B cell (primary cell): ENCODE data around the gene BACH2. TPM values are rescaled to one million over a fixed set of nuclear protein-coding genes. Genes with fewer than 3 reads are reported as not detected.

ENCODE experiments used
- ATAC-seq: fragments of 200-7000 bp; cut with Tn5 transposase; one replicate; pipeline ENCODE4 v1.10.0; 2021; ENCODE audit warnings: low read depth, mild to moderate bottlenecking, moderate number of reproducible peaks, moderate library complexity
- CTCF ChIA-PET: fragments of 350-600 bp; sonication (Branson Sonifier 250); formaldehyde crosslinking; loops from one replicate; lab custom pipeline; 2021; ENCODE audit warnings: antibody characterized with exemption, inconsistent platforms; lab: Charles Lee
- POLR2A ChIA-PET: fragments of 350-600 bp; sonication (Branson Sonifier 250); formaldehyde crosslinking; loops from one replicate; lab custom pipeline; 2021; ENCODE audit warnings: antibody characterized with exemption; lab: Charles Lee
- DNase-seq: peaks from one replicate; pipeline ENCODE4 v3.0.0; 2013
- H2AFZ ChIP-seq: 2 replicates; pipeline ENCODE4 v1.6.1; 2012; ENCODE audit warnings: mild to moderate bottlenecking, low read depth, low read length; ENCODE audit not compliant: insufficient read depth, poor library complexity, severe bottlenecking
- H3K27ac ChIP-seq, 2 donors: 1 replicate in 1 of 2; 2 replicates in 1 of 2; pipeline ENCODE4 v1.5.1; 2012 to 2013; ENCODE audit warnings: low read length in 2 of 2, mild to moderate bottlenecking in 2 of 2, moderate library complexity in 1 of 2
- H3K27me3 ChIP-seq, 4 experiments: fragments of 200-600 bp in 1 of 4; sonication (generic) in 1 of 4; replicated peaks in 1 of 4; 1 replicate in 2 of 4; 2 replicates in 2 of 4; pipeline versions ENCODE4 v1.6.1 to v1.7.0; 2013 to 2016; ENCODE audit warnings: low read length in 3 of 4, mild to moderate bottlenecking in 2 of 4, mixed read lengths in 1 of 4, moderate library complexity in 1 of 4; ENCODE audit not compliant: insufficient read depth in 4 of 4, control insufficient read depth in 3 of 4; ENCODE audit errors: control extremely low read depth in 1 of 4
- H3K36me3 ChIP-seq, 2 experiments: replicated peaks in 1 of 2; 1 replicate in 1 of 2; 2 replicates in 1 of 2; pipeline versions ENCODE4 v1.6.1 to v1.7.1; 2013; ENCODE audit warnings: low read length in 1 of 2; ENCODE audit not compliant: insufficient read depth in 2 of 2, control insufficient read depth in 1 of 2; ENCODE audit errors: control extremely low read depth in 1 of 2, extremely low read depth in 1 of 2
- H3K4me1 ChIP-seq, 2 donors: fragments of 200-600 bp in 1 of 2; sonication (generic) in 1 of 2; 1 replicate in 1 of 2; 2 replicates in 1 of 2; pipeline versions ENCODE4 v1.5.1 to v1.6.1; 2013 to 2017; ENCODE audit warnings: low read length in 2 of 2; ENCODE audit not compliant: control insufficient read depth in 2 of 2, insufficient read depth in 2 of 2
- H3K4me2 ChIP-seq: replicated peaks from 2 replicates; pipeline ENCODE3; 2012; ENCODE audit warnings: mild to moderate bottlenecking, low read depth, low read length; ENCODE audit not compliant: poor library complexity, severe bottlenecking
- H3K4me3 ChIP-seq, 5 experiments: fragments of 200-600 bp in 1 of 5; sonication (generic) in 1 of 5; 1 replicate in 3 of 5; 2 replicates in 2 of 5; pipeline versions ENCODE4 v1.5.1 to v1.7.0; 2011 to 2016; ENCODE audit warnings: low read length in 4 of 5, mild to moderate bottlenecking in 4 of 5, low read depth in 2 of 5, control low read depth in 1 of 5, moderate library complexity in 1 of 5; ENCODE audit not compliant: insufficient read depth in 1 of 5; ENCODE audit errors: control extremely low read depth in 1 of 5, extremely low read depth in 1 of 5
- H3K79me2 ChIP-seq: fragments of 200-600 bp; sonication (generic); one replicate; pipeline ENCODE4 v1.6.0; 2016; ENCODE audit warnings: low read length; ENCODE audit not compliant: control insufficient read depth, insufficient read depth
- H3K9ac ChIP-seq: fragments of 200-600 bp; sonication (generic); 2 replicates; pipeline ENCODE4 v1.6.1; 2017; ENCODE audit warnings: mild to moderate bottlenecking, low read length, moderate library complexity
- H3K9me3 ChIP-seq, 3 donors: one replicate each; pipeline versions ENCODE4 v1.6.1 to v1.7.1; 2013; ENCODE audit warnings: low read length in 2 of 3; ENCODE audit not compliant: control insufficient read depth in 2 of 3, insufficient read depth in 1 of 3; ENCODE audit errors: control extremely low read depth in 1 of 3
- H4K20me1 ChIP-seq: 2 replicates; pipeline ENCODE4 v1.6.0; 2012; ENCODE audit warnings: mild to moderate bottlenecking, low read length; ENCODE audit not compliant: insufficient read depth, control insufficient read depth, poor library complexity, severe bottlenecking
- H3K27ac Mint-ChIP-seq: one replicate; pipeline ENCODE4 v1.8.0; 2021; ENCODE audit warnings: mixed read lengths
- H3K27me3 Mint-ChIP-seq: one replicate; pipeline ENCODE4 v1.8.0; 2021; ENCODE audit warnings: mixed read lengths
- H3K4me1 Mint-ChIP-seq: one replicate; pipeline ENCODE4 v1.8.0; 2021; ENCODE audit warnings: mixed read lengths
- H3K4me3 Mint-ChIP-seq: one replicate; pipeline ENCODE4 v1.8.0; 2021; ENCODE audit warnings: mixed read lengths
- H3K9me3 Mint-ChIP-seq: one replicate; pipeline ENCODE4 v1.8.0; 2022; ENCODE audit warnings: mixed read lengths; ENCODE audit not compliant: insufficient read depth
- CTCF ChIP-seq: fragments of 200-600 bp; IDR thresholded peaks from one replicate; pipeline ENCODE4 v1.8.0; 2022; ENCODE audit warnings: antibody characterized with exemption, mild to moderate bottlenecking
- EZH2 ChIP-seq: IDR thresholded peaks from 2 replicates; pipeline ENCODE4 v1.6.1; 2012; ENCODE audit warnings: borderline replicate concordance, low read depth, mild to moderate bottlenecking, moderate library complexity, low read length; ENCODE audit not compliant: insufficient read depth, poor library complexity, severe bottlenecking
- WGBS: methylation state at CpG from one replicate; pipeline ENCODE4 v1.1.5; 2013; ENCODE audit warnings: missing lambda C conversion rate; ENCODE audit not compliant: insufficient coverage; 5-methylcytosine and 5-hydroxymethylcytosine counted together
- intact Hi-C: fragments of 100-400 bp; cut with micrococcal nuclease; formaldehyde crosslinking; loops from one replicate; pipeline ENCODE4 v1.10.0; 2022
- polyA plus RNA-seq: library from polyadenylated mRNA; depleted of rRNA; stranded (reverse); fragments of >200 nt; gene quantifications from 2 replicates; pipeline ENCODE4 v1.2.3, GENCODE V29; 2012
- total RNA-seq, 2 donors: library from RNA; stranded (reverse); fragments of 120-200 nt in 1 of 2; gene quantifications; 1 replicate in 1 of 2; 2 replicates in 1 of 2; pipeline versions ENCODE4 v1.2.3 to v1.2.4, GENCODE V29; 2013 to 2022

Gene BACH2
- total and polyA plus RNA-seq, 2 donors (not counting 1 experiment from before 2014, with no cell fraction given), result 41.1 to 235 TPM

- Histone ChIP-seq H3K27me3 (no peaks in the 10 kb centered on the region), H3K4me3 (no peak overlapping the region), H2AFZ (no peak overlapping the region), H3K9ac (no peak overlapping the region), H3K9me3 (peaks cover 0 to 1% (median 0%) of the 10 kb centered on the region in 3 donors), H4K20me1 (peaks cover 40% of the 10 kb centered on the region), H3K4me1 (peaks cover 56 to 74% of the 10 kb centered on the region in 2 donors), H3K79me2 (peaks cover 99% of the 10 kb centered on the region), H3K4me2 (peak overlapping the region; percentile 61), H3K27ac (peak overlapping the region; percentile 68 to 97), H3K36me3 (peaks cover 7 to 21% of the 10 kb centered on the region in 2 experiments)
- DNase-seq (no peak), ATAC-seq (no peak)
- H3K9me3 Mint-ChIP-seq, result no peaks in the 10 kb centered on the region
- TF ChIP-seq EZH2, result no peak
- no peak for TF ChIP-seq CTCF
- intact Hi-C loops, result loop anchor here (5.0 kb wide), 4 partner anchors 36 to 204 kb away; no protein-coding TSS in a partner anchor
- H3K27ac Mint-ChIP-seq, result peak overlapping the region; percentile 75
- ChIA-PET CTCF (interaction anchor here (1.0 to 4.2 kb wide), 12 partner anchors 10 to 332 kb away, joined by 3 to 25 read pairs (median 9); partner anchors contain the start of gene BACH2), POLR2A (no interaction called here)
- 61% methylated on average over 3 of the region's 5 CpGs for WGBS
- H3K27me3 Mint-ChIP-seq, result no peaks in the 10 kb centered on the region
- peak overlapping the region; percentile 6 for H3K4me3 Mint-ChIP-seq
- peaks cover 82% of the 10 kb centered on the region for H3K4me1 Mint-ChIP-seq
These were observed 23.7 kb downstream of the BACH2 start for GRCh38 chr6:90272895-90273294.

GRCh38 chr6:90271831-90272230 is 24.8 kb downstream of the BACH2 start:
- Mint-ChIP-seq H3K9me3 (no peaks in the 10 kb centered on the region), H3K4me1 (peaks cover 83% of the 10 kb centered on the region), H3K27ac (peak overlapping the region; percentile 75), H3K27me3 (no peaks in the 10 kb centered on the region), H3K4me3 (peak overlapping the region; percentile 30)
- peaks cover 7 to 20% of the 10 kb centered on the region in 2 experiments for H3K36me3 ChIP-seq
- H3K4me2 ChIP-seq, result peak overlapping the region; percentile 61
- POLR2A ChIA-PET, result no interaction called here
- no peak overlapping the region for H3K9ac ChIP-seq
- H3K4me1 ChIP-seq, result peaks cover 63 to 76% of the 10 kb centered on the region in 2 donors
- WGBS, result 38% methylated on average over 3 of the region's 7 CpGs
- peaks cover 0 to 1% (median 0%) of the 10 kb centered on the region in 3 donors for H3K9me3 ChIP-seq
- no peak overlapping the region for H3K4me3 ChIP-seq
- no peaks in the 10 kb centered on the region for H3K27me3 ChIP-seq
- intact Hi-C loops, result loop anchor here (5.0 kb wide), 4 partner anchors 35 to 205 kb away; no protein-coding TSS in a partner anchor
- H3K79me2 ChIP-seq, result peaks cover 99% of the 10 kb centered on the region
- H3K27ac ChIP-seq, result peak overlapping the region; percentile 68 to 97
- DNase-seq, result peak; percentile 76
- no peak for ATAC-seq
- TF ChIP-seq CTCF, result no peak
- no peak for TF ChIP-seq EZH2
- H4K20me1 ChIP-seq, result peaks cover 50% of the 10 kb centered on the region
- CTCF ChIA-PET, result interaction anchor here (1.0 to 4.2 kb wide), 7 partner anchors 9 to 207 kb away, joined by 3 to 25 read pairs (median 4); no protein-coding TSS in a partner anchor
- H2AFZ ChIP-seq, result no peak overlapping the region
